Fibroblast of peridontal ligament (primary cell): ENCODE results near the gene MFSD8.
"Not testable (repeated sequence)": the region's sequence is repeated elsewhere in the genome, so short reads cannot be mapped to it uniquely, and the experiment has no call there.

Experiments used
- DNase-seq: peaks from one replicate; pipeline ENCODE4 v3.0.0-alpha.2; 2010; ENCODE audit errors: extremely low read depth

MFSD8 gene

GRCh38 chr4:127931836-127932235 is 33.1 kb downstream of the MFSD8 start:
- not testable (repeated sequence) for DNase-seq

DNA sequence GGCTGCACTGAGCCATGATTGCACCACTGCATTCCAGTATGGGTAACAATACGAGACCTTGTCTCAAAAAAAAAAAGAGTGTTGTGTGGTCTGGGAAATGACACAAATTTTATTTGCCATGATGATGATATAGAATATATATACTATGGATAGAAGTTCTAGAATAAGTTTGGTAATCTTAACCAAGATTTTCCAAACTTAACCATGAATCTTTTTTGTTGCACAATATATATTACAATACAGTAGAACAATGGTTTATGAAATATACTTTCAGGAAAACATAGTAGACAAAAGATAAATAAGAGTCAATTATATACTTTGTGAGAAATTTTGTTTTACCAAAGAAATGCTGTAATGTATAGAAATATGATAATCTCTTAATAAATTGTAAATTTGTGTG is 34.8 kb downstream of the MFSD8 start:
- DNase-seq = no peak

GRCh38 chr4:127925720-127926119 is 39.3 kb downstream of the MFSD8 start:
- DNase-seq = not testable (repeated sequence)

DNA sequence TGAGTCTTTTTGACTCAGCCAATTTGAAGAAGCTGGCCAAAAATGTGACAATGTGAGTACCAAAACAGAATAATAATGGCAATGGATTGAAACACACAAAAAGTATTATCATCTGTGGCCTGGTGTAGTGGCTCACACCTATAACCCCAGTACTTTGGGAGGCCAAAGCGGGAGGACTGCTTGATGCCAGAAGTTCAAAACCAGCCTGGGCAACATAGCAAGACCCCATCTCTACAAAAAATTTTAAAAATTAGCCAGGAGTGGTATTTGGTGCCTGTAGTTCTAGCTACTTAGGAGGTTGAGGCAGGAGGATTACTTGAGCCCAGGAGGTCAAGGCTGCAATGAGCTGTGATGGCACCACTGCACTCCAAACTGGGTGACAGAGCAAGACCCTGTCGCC is 42.7 kb downstream of the MFSD8 start:
- DNase-seq = no peak

GRCh38 chr4:127920521-127920920 is 44.5 kb downstream of the MFSD8 start:
- DNase-seq = peak; percentile 53

DNA sequence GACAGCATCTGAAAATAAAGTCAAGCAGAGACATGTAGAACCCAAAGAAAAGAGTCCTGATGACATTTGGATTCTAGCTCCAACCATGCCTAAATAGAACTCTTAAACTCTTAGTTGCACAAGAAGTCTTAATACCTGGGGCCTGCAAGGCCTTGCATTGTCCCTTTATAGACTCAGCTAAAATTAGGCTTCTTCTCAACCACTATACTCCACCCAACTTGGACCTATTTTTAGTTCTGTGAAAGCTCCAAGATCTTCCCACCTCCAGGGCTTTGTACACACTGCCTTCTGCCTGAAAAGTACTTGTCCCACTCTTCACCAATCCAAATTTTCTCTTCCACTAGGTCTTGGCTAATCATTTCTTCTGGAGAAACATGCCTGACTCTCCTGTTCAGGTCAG is 47.8 kb downstream of the MFSD8 start:
- DNase-seq = no peak

- no peak for DNase-seq
These were observed 48.5 kb downstream of the MFSD8 start for GRCh38 chr4:127916512-127916911.

DNA sequence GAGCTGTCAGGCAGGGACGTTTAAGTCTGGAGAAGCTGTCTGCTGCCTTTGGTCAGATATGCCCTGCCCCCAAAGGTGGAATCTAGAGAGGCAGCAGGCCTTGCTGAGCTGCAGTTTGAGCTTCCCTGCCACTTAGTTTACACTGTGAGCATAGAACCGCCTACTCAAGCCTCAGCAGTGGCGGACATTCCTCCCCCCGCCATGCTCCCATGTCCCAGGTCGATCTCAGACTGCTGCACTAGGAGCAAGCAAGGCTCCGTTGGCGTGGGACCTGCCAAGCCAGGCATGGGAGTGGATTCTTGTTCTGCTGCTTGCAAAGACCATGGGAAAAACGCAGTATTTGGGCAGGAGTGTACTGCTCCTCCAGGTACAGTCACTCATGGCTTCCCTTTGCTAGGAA is 59.9 kb downstream of the MFSD8 start:
- DNase-seq = no peak

- not testable (repeated sequence) for DNase-seq
These were observed 65.3 kb downstream of the MFSD8 start for GRCh38 chr4:127899682-127900081.

DNA sequence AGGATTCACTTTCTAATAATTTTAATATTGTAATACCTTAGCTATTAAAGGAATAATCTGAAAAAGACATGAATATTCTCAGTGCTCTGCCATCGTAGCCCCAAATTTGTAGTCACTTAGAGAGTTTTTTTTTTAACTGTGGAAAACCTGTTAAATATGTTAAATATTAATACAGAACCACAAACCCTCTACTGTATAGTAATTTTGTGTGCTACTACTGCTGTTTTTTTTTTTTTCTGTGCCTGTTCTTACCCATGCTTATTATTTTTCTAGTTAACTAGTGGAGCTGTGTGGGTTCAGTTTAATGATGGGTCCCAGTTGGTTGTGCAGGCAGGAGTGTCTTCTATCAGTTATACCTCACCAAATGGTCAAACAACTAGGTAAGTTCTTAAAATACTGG is 68.4 kb downstream of the MFSD8 start:
- DNase-seq = no peak

GRCh38 chr4:127896069-127896468 is 68.9 kb downstream of the MFSD8 start:
- no peak for DNase-seq

DNA sequence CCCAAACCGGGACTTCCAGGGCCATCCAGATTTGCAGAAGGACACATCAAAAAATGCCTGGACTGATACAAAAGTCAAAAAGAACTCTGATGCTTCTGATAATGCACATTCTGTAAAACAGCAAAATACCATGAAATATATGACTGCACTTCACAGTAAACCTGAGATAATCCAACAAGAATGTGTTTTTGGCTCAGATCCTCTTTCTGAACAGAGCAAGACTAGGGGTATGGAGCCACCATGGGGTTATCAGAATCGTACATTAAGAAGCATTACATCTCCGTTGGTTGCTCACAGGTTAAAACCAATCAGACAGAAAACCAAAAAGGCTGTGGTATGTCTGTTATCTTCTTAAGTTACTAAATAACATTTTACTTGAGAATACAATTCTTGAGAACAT is 75.1 kb downstream of the MFSD8 start:
- peak; percentile 40 for DNase-seq

- DNase-seq = no peak
These were observed 76.4 kb downstream of the MFSD8 start for GRCh38 chr4:127888559-127888958.

GRCh38 chr4:127881563-127881864 is 83.5 kb downstream of the MFSD8 start:
- peak; percentile 38 for DNase-seq

DNA sequence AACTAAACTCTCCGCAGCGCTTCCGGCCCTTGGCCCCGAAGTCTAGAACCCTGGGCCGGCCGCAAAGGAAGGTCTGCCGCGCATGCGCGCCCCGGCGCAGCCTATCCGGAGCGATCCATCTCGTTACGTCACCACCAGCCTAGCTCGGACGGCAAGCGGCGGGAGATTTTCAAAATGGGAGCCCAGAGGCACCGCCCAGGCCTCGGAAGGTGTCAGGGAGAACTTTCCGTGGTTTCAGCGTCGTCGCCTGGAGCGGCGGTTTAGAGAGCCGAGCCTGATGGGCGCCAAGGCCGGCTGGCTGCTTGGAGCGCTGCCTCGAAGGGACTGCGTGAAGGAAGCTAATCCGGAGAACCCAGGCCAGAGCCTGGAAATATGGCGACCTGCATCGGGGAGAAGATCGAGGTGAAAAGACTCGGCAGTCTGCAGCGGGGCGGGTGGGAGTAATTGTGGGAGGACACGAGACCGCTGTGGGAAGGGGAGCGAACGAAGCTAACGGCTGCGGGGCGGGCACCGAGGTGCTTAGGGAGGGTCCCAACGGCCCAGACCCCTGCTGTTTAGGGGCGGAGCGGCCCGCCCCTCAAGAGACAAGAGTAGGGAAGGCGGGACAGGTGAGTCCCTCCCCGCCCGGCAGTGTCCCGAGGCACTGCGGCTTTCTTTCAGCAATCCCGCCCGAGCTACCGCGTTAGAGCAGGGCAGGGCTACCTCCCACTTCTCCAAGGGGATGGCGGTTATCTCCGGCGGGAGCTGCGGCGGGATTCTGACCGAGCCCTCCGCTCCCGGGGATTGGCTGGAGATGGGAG is 84.0 kb downstream of the MFSD8 start, which contains the start of gene PLK4:
TSS of gene PLK4 (plus strand) at position 131 of the 800 bp plus-strand sequence. CDS start at position 373, 242 bp downstream.
- peak; percentile 94 for DNase-seq

DNA sequence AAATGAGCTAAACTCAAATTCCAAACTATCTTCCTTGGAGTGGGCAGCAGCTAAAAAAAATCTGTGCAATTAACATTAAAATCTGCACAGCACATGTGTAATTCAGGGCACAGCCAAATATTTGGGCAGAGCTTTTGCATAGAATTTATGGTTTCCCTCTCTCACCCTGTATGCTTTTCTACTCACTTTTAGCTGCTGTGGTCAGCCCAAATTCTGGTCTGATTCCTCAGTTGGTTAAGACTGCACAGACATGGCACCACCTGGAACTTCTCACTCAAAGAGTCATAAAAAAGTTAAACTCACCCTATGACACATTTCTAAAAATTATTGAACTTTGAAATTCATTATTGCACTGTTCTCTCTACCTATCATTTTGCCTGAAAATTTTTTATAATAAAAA is 89.2 kb downstream of the MFSD8 start:
- DNase-seq = no peak

DNA sequence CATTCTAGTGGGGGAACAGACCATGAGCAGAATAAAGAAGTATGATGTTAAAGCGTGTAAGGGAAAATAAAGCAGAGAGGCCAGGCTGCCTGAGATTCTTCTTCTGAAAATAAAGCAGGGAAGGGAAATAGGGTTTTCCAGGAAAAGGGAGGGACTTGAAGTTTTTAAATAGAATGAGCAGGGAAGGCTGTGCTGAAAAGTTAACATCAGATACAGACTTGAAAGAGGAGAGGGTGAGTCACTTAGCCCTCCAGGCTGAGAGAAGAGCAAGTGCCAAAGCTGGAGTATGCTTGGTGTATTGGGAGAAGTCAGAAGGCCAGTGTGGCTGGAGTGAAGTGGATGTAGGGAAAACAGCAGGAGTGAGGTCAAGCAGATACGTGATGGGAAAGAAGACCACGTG is 94.3 kb downstream of the MFSD8 start:
- peak; percentile 93 for DNase-seq

GRCh38 chr4:127870281-127870680 is 94.7 kb downstream of the MFSD8 start:
- no peak for DNase-seq

DNA sequence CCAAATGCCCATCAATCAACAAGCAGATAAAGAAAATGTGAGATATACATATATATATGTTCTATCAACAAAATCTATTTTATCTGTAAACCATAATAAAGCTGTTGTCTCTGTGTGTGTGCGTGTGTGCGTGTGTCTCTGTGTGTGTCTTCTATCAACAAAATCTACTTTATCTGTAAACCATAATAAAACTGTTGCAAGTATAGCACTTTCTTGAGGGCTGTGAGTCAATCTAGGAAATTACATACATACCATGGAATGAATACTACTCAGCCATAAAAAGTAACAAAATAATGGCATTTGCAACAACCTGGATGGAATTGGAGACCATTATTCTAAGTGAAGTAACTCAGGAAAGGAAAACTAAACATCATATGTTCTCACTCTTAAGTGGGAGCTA is 96.8 kb downstream of the MFSD8 start:
- DNase-seq = no peak
